Stimulated activated CD4-positive, alpha-beta T cell treated with anti-CD3 and anti-CD28 coated beads, Interleukin-1b, Interleukin-23, amount 100 ng/mL, for 4 hours (primary cell): ENCODE data around the gene RTN4R.
"Not testable (repeated sequence)": the region's sequence is repeated elsewhere in the genome, so short reads cannot be mapped to it uniquely, and the experiment has no call there.

Source experiments
- DNase-seq, 2 donors: peaks; one replicate each; pipeline ENCODE4 v3.0.0-alpha.2; 2020; ENCODE audit warnings: low read depth in 2 of 2

The RTN4R gene

DNA sequence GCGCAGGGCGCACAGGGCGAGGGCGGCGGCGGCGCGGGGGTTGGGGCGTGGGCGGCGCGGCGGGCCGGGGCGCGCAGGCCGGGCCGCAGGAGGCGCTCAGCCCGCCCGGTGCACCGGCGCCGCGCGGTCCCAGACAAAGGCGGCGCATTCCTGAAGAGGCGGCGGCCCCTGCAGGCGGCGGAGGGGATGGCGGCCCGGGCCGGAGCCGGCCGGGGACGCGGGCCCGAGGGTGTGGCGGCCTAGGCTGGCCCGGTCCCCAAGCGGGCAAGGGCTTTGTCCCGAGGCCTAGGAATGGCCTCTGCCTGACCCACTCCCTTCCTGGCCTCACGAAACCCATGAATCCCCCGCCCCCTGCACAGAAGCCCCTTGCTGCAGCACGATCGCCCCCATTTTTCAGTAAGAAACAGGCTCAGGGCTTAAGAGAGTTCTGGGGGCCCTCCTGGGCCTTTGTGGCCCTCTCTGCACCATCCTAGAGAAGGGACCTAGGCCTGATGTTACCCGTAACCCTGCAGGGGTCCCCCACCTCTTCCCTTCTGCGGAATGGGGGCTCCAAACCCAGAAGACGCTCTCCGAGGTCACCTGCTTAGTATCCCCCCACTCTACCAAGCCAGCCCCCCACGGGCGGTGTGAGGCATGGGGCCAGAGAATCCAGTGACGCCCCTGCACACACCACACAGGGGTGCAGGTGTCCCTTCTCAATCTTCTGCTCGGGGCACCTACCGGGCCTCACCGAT is at the start of gene RTN4R:
TSS of gene RTN4R (minus strand) at position 40 of the 734 bp plus-strand sequence. CDS start 226 bp downstream, outside the sequence.
- peak; percentile 25 to 50 for DNase-seq

DNA sequence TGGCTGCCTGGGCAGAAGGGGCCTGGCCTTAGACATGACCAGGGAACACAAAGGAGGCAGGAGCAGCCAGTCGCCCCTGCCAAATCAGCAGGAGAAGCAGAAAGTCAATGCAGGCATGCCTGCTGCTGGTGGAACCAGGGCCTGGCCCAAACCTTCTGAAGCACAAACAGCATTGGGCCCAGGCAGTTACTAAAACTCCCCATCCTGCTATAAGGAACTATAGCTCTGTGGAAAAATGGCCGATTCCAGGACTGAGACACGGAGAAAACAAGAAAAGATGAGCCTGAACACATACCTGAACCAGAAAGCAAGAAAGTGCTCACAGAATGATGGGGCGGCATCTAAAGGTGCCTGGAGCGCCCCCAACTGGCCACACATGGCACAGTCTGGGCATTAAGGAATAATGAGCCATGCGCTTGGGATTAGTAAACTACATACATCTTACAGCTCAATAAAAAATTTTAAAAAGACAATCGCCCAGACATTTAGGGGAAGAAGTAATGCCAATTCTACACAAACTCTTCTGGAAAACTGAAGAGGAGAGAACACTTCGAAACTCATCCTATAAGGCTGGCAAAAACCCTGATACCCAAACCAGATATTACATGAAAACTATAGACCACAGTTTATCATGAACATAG is 49.4 kb upstream of the RTN4R start:
- DNase-seq, result not testable (repeated sequence)

DNA sequence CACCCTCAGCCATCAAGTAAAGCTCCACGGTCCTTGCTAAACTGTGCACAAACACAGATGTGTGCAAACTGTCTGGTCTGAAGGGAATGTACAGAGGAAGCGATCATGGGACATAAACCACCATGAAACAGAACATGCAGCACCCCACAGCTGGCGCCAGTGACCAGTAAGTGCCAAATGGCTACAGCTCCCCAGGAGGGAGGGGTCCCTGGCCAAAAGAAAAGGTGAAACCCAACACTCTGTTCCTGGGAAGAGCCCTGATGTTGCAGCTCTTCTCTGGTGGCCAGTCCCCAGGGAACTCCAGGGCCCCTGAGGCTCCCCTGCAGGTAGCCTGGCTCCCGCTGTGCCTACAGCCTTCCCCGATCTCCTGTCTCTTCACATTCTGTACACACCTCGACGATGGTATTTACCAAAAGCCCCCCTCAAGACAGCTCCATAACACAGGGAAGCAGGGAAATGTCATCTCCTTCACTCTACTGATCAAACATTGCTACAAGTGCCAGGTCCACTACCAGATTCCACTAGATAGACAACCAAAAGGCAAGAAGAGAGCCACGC is 48.8 kb upstream of the RTN4R start:
- no peak for DNase-seq

GRCh38 chr22:20316217-20316843 is 48.2 kb upstream of the RTN4R start:
- no peak for DNase-seq

GRCh38 chr22:20315337-20316216 is 47.5 kb upstream of the RTN4R start:
- no peak for DNase-seq

DNA sequence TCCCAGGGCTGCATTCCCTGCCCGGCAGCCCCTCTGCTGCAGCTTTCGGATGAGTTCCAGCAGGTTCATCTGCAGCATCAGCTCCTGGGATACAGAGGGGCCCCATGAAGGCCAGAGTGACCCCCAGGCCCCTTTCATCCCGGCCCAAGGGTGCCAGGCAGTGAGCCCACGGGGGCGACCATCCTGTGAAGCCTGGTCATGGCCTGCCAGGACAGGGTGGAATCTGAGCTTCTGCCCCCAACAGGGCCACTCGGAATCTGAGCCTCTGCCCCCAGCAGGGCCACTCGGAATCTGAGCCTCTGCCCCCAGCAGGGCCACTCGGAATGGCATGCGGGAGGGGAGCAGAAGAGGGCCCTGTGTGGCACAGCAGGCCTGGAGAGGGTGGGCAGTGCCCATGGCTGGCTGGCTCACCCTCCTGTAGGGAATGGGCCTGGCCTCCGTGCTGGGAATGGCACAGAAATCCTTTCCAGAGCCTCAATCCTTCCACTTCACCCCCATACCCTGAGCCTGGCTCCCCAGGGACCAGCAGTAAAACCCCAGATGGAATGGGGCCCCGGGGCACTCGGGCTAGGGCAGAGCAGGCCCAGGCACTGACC is 46.7 kb upstream of the RTN4R start:
- DNase-seq, result not testable (repeated sequence)

DNA sequence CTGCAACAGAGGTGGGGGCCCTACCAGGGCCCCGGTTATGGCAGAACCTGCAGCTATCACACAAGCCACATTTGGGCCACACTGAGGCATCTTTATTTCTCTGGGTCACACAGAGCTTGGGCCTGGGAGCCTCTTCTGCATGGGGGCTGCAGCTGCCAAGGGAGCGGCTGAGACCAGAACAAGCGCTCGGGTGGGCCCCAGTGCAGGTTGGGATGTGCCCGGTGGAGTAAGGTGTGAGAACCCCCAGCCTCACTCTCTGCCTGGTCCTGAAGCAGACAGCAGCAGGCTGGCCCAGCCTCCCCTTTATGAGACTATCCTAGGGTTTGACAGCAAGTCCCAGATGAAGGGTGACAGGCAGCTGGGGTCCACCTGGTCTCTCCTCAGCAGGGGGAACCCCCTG is 46.1 kb upstream of the RTN4R start:
- DNase-seq, result not testable (repeated sequence)

GRCh38 chr22:20313306-20314077 is 45.4 kb upstream of the RTN4R start:
- not testable (repeated sequence) for DNase-seq

DNA sequence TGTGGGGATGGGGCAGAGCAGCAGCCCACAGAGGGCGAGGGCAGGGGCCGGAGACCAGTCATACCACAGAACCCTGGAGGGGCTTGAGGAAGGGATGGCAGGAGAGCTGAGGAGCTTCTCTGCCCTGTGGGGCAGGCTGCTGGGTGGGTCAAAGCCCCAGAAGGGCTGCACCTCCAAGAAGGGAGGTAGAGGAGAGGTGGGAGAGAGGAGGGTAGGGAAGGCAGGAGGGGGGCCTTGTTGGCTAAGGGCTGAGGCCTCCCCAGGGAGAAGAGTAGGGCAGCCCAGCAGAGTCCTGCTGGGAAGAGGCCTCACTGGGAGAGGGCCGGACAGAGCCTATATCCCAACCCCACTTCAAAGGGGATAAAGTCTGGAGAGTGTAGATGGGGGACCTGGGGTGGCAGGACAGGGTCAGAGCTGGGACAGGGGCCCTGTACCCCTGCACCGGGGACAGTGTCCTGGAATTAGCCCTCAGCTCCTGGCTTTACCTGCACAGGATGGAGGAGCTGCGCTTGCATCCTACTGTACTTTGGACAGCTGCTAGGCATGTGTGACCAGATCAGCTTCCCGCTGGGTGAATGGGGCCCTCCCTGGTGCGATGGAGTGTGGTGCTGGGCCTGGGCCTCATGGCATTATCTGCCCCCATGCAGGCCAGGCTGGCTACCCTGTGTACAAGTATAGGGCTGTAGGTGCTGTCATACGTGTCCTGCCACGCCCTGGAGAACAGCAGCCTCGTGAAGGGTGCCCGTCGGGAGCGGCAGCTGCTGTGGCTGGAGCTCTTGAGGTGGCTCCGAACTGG is 44.5 kb upstream of the RTN4R start:
- no peak for DNase-seq

DNA sequence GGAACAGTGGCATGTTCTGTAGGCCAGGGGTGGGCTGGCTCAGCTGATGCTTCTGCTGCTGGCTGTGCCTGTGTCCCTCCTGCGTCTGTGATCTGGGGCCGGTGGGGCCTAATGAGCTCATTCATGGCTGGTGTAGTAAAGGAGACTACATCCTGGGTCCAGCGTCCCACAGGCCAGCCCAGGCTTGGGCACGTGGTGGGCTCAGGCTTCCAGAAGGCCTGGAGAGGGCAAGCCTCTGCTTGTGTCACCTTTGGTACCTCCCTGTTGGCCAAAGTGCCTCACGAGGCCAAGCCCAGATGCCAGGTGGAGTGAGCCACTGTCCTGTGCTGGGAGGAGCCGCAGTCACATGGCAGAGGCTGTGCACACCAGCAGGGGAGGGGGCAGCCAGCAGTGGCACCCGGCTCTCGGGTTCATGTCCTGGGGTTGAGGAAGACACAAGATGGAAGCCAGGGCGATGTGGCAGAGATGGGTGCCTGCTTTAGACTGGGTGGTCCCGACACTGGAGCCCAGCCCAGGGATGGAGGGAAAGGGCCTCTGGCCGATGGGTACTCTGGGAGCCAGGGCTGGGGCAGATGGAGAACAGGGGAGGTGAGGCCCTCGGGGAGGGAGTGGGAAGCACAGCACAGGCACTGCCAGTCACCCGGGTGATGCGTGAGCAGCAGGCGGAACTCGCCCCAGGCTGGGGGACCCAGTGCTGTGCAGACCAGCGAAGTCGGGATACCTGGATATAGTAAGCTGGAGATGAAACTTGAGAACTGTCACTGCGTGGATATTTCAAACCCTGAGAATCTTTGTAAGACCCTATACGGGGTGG is 43.3 kb upstream of the RTN4R start:
- DNase-seq, result not testable (repeated sequence)

DNA sequence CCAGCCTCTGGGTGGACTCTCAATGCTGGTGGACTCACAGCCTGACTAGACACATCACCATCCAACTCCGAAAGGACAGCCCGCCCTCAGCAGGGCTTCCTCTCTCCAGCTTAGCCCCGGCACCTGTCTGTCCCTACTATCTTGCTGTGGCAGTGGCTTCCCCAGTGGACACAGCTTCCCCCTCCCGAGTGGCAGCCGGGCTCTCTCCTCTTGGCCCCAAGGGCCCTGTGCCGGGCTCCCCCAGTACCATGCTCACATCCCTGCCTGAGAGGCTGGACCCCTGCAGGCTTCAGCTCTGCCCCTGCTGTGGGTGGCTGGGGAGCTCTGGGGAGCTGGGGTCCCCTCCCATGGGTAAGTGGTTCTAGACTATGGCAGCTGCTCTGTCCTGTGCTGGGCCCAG is 42.7 kb upstream of the RTN4R start:
- DNase-seq, result not testable (repeated sequence)

DNA sequence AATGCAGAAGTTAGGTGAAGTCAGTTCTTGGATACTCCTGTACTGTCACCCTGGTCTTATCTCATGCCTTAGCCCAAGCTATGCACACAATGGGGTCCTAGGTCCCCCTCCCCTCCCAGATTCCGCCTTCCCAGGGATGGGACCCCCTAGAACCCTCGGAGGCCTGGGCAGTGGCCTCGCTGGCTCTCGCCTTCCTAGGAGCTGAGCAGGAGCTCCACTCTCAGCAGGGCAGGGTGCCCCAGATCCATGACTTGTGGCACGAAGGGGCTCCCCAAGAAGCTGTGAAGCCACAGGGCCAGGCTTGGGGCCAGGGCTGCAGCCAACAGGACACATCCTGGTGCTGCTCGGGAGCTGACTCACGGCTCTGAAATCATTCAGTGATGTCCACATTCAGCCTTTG is 42.1 kb upstream of the RTN4R start:
- not testable (repeated sequence) for DNase-seq

GRCh38 chr22:20308806-20309650 is 40.9 kb upstream of the RTN4R start:
- DNase-seq, result not testable (repeated sequence)

DNA sequence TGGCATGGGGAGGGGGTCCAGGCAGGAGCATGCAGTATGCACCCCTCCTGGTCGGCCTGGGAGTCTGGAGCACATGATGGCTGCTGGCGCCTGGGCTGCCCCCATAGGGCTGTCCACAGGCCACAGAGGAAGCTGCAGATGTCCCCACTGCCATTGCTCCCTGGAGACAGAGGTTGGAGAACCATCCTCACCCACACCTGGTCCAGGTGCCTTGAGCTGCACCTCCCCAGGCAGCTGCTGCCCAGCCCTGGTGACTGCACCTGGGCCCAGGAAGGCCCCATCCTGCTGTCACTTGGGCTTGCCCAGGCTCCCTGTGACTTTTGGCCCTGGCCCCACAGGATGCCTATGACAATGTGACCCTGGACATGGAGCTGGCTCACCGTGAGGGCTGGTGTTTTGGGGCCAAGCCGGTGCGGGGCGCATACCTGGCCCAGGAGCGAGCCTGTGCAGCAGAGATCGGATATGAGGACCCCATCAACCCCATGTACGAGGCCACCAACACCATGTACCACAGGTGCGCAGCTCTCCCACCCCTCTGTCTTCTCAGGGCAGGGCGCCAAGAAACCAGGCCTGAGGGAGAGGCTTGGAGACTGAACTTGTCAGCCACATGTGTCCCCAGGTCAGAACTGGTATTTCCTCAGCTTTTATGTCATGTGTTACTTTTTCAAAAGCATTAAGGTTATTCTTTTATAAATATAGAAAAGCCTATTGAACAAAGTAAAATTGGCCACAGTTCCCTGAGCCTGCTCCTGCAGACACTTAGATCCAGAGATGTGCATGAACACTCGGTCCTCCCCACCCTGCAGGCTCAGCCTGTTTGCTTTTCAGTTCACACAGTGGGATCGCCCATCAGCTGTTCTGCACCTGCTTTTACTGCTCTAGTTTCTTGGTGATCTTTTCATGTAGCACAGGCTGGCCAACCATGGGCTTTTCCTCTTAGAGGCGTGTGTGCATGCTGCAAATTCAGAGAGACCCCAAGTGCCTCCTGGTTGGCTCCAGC is 39.6 kb upstream of the RTN4R start:
- DNase-seq, result not testable (repeated sequence)

- not testable (repeated sequence) for DNase-seq
Observed at GRCh38 chr22:20306646-20307447, 38.7 kb upstream of the RTN4R start.
